Measurements from ENCODE around the gene POLE3.
"Not testable (repeated sequence)": the region's sequence is repeated elsewhere in the genome, so short reads cannot be mapped to it uniquely, and the experiment has no call there.

POLE3 gene

DNA sequence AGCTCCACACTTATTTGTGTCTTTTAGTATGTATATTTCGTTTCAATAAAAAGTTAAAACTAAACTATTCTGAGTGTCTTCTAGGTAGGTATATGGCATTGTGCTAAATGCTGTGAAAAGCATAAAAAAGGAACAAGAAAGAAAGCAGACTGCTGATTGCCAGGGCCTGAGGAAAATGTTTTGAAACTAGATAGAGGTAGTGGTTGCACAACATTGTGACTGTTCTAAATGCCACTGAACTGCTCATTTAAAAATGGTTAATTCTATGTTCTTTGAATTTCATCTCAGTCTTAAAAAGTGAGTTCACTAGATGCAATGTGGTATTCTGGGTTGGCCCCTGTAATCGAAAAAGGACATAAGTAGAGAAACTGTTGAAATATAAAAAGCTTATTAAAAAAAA lies 6.8 kb downstream of the POLE3 start:
- DNase-seq (ENCODE audit: low spot score) = no peak

DNA sequence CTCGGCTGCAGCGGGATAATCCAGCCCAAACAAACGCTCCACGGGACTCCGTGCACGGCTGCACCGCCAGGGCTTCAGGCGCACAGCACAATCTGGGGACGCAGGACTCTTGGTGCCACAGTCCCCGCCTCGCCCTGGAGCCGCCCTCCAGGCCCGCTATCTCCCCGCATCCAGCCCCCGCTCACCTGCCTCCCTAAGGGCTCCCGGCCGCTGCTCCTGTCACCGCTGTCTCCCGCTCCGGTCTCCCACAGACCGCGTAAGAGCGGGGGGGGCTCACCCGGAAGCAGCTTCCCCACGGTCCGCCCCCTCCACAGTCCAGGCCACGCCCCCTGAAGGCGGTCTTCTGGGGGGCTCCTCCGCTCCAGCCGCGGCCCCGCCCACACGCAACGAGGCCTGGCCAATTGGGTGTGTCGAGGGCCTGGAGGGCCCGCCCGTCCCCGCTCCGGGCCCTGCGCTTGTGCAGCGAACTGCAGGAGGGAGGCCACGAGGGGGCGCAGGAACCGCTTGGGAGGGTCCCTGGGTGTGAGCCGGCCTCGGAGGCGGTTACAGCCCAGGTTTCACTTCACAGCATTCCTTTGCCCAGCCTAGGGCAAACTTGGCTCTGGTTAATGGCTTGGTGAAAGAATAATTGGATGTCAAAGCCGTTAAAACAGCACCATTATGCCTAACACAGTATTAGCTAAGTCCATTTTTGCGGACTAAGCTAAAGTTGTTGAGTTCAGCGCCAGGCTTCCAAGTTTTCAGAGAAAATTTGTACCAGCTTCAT lies 9.3 kb downstream of the POLE3 start, which contains the start of gene ALAD:
ALAD (minus strand) TSS at position 258 of the 766 bp plus-strand sequence. CDS start 7,725 bp downstream, outside the sequence.
- DNase-seq (ENCODE audit: low spot score) = peak; percentile 87

DNA sequence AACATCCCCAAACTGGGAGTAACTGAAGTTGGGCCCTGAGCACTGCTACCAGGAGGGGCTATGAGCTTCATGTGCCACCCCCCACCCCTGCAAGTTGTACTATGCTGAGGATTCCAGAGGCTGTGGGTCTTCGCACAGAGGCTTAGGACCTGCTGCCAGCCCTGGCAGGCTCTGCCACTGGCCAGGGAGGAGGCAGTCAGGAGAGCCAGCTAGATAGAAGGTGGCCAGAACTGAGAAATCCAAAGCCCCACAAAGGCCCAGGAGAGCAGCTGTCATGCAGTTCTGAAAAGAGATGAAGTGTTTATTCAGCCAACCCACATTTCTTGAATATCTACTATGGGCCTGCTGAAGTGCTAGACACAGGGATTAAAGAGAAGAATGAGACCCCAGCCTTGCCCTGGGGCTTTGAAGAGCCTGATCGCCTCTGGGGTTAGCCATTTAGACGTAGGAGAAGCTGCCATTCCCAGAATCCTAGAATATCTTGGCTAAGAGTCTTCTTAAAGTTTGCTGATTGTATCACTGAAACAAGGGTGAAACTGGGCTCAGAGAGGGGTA lies 10.8 kb downstream of the POLE3 start:
- no peak for DNase-seq (ENCODE audit: low spot score)

DNA sequence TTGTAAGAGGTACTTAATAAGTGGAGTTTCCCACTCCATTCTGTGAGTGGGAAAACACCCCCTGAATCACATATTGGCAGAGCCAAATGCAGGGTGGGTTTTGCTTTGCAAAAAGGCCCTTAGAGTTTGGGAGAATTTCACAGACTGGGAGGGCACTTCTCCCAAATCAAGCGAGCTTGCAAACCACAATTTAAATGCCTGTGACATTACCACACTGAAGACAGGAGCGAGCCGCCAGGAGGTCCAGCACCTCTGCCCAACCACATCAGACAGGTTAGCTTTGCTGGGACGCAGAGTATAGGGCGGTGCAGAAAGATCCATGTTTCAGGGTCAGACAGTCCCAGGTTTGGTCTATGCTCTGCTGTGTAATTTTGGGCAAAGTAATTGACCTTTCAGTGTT lies 11.7 kb downstream of the POLE3 start:
- no peak for DNase-seq (ENCODE audit: low spot score)

DNA sequence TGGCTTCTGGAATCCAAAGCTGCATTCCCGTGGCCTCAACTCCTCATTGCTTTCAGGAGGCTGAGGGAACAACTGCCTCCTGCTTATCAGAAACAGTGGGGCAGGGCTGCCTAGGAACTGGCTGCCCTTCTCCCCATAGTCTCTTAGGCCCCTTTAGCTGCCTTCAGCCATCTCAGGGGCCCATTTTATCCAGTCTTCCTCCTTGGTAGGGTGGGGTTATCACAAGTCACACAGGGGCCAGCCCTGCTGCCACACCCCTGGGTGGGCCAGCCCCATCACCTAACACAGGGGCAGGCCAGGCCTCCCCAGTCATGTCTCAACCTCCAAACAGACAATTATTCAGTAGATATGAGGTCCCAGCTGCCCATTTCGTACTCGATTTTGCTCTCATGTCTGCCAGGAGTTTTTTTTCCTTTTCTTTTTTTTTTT lies 13.3 kb downstream of the POLE3 start:
- no peak for DNase-seq (ENCODE audit: low spot score)

DNA sequence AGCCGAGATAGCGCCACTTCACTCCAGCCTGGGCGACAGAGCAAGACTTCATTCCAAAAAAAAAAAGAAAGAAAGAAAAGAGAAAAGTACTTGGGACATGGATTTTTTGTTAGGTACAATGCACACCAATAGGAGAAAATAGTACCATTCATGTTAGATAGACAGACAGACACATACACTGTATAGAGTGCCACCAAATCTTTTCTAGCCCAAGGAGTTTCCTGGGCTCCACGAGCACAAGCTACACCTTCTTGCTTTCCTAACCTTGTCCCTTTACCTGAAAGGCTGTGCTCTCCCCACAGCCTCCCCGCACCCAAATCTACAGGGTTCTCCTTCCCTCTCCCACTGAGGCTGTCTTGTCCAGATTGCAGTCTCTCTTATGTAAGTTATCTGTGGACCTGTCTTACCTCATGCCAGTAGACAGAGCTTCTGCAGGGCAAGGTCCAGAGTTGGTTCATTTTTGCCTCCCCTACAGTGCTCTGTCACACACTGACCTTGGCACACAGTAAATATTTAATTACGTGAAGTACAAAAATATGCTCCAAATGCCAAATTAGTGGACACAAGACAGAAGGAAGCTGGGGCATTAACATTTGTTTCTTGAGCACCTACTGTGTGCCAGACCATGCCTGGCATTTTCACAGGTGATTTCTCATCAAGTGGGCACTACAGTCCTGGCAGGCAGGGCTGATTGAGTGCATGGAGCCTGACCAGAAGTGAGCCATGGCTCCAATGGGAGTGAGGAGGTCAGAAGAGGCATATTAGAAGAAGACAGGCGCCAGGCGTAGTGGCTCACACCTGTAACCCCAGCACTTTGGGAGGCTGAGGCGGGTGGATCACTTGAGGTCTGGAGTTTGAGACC lies 15.2 kb downstream of the POLE3 start:
- peak; percentile 62 for DNase-seq (ENCODE audit: low spot score)

DNA sequence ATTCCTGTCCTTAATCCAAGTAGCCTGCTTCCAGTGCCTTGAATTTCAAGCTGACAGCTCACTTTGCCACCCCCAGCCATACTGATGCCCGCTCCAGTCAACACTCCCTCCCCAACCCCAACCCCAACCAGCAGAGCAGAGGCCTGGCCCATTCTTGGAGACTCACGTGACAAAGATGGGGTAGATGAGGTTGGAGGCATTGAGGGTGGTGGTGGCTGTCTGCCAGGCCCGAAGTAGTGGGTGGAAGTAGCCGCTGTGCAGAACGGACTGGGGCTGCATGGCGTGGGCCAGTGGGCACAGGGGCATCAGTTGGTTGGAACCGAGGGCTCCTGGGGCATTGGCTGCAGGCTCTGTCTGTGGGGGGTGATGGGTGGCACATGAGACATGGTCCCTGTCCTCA lies 17.2 kb downstream of the POLE3 start:
- no peak for DNase-seq (ENCODE audit: low spot score)

DNA sequence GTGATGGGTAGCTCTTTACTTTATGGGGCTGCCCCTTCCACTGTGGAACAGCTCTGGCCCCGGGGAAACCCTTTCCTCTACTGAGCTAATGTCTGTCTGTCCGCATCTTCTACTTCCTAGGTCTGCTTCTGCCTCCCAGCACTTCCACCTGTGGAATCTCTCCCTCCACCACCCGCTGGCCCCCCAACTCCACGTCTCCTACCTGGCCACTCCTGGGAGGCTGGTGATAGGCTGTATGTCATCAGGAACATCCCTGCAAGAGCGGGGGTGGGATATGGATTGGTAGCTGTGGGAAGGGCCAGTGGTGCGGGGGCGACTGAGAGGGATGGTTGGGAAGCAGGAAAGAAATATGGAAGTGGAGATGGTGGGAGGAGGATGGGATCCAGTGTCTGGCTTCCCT lies 18.6 kb downstream of the POLE3 start:
- DNase-seq (ENCODE audit: low spot score) = no peak

DNA sequence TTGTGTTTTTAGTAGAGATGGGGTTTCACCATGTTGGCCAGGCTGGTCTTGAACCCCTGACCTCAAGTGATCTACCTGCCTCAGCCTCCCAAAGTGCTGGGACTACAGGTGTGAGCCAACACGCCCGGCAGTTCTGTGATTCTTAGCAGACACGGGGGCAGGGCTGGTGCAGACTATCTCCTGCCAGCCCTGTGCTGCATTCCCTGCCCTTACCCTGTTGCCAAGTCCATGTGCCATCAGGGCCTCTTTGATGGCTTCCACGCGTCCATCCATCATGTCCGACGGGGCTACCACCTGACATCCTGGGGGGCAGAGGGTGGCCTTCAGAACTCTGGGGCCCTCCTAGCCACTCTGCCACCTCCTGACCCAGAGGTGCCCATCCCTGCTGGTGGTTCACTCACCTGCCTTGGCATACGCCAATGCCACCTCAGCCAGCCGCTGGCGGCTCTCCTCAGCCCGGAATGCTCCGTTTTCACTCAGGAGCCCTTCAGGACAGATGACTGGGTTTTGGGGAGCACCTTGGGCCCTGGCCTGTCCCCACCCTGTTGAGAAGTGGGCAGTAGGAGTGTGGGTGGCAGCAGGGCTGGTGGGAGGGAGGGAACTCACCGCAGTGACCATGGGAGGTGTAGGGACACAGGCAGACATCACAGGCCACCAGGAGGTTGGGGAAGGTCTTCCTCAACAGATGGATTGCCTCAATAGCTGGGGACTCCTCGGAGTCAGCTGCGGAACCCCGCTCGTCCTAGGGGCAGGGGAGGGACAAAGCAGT lies 20.1 kb downstream of the POLE3 start:
- DNase-seq (ENCODE audit: low spot score) = no peak

DNA sequence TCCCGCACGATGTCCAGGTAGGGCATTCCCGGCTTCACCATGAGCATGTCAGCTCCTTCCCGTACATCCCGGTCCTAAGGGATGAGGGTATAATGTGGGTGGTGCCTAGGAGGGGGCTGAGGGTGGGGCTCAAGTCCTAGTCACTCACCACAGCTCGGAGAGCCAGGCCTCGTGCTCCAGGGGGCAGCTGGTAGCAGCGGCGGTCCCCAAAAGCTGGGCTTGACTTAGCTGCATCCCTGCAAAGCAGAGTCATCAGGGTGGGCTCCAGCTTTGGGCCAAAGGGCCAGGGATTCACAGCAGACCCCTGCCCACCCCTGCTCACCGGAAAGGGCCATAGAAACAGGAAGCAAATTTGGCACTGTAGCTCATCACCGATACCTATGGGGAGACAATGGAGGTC lies 21.0 kb downstream of the POLE3 start:
- no peak for DNase-seq (ENCODE audit: low spot score)

DNA sequence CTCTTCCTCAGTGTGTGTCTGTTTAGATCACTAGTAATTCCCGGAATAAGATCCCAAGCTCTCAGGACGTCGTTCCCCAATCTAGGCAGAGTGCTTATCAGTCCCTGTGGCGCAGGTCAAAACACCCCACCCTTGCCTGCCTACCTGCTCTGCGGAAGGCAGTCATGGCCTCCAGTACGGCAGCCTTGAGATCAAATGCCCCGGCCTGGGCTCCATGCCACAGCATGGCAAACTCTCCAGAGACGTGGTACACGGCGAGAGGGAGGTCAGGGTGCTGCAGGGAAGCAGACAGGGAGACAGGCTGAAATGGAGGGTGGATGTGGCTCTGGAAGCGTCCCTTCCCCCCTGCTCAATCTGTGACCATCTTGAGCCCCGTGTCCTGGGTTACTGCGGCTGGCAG lies 21.6 kb downstream of the POLE3 start:
- no peak for DNase-seq (ENCODE audit: low spot score)

DNA sequence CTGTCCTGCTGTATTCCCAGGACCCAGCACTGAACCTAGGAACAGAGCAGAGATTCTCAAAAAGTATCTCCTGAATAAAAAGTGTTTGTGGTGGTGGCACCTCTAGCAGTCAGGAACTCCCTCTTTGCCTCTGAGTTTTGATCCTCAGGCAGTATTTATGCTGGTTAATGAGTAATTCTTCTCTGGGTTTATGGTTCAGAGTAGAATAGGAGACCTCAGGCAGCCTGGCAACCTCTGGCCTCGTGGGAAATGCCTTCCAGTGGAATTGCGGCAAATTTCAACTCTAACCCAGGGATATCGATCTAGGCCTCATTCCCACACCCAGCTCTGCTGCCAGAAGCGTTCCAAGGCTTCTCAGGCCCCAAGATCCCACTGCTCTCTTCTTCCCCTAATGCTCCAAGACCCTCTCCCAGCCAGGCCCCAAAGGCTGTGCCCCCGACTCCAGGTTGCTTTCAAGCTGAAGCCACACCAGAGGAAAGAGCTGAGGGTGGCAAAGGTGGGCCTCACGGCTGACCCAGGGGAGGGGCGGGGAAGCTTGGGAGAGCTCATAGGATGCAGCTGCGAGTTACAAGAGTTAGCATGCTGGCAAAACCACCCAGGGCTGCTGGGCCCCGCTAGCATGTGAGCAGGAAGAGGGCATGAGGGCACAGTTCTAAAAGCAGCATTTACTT lies 22.8 kb downstream of the POLE3 start:
- peak; percentile 76 for DNase-seq (ENCODE audit: low spot score)

DNA sequence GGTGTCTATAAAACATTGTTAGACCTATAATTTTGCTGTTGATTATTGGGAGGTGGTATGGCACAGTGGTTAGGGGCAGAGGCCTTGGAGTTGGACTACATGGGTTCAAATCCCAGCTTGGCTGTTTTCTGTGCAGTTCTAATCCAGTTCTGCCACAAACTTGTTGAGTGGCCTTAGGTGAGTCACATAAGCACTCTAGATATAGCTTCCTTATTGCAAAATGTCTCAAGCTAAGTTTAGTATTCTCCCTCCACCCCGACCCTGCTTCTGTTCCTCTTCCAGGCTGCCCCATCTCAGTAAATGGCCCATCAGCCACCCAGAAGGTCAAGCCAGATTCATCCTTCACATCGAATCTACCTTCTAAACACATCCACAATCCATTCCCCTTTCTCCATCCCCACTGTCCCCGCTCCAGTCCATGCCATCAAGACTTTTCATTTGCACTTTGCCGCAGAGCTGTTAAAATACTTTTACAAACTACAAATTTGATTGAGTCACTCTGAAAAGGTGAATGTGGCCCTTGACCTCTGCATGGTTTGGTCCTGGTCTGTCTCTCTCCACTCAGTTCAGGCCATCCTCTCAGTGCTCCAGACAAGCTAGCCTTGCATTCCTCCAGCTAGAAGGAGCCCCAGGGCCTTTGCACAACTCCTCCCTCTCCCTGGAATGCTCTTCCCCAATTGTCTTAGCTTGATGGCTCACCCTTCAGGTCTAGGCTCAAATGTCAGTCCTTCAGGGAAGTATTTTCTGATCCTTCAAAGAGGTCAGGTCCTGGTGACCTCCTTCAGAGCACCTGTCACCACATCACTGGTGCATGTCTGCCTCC lies 23.7 kb downstream of the POLE3 start:
- no peak for DNase-seq (ENCODE audit: low spot score)

DNA sequence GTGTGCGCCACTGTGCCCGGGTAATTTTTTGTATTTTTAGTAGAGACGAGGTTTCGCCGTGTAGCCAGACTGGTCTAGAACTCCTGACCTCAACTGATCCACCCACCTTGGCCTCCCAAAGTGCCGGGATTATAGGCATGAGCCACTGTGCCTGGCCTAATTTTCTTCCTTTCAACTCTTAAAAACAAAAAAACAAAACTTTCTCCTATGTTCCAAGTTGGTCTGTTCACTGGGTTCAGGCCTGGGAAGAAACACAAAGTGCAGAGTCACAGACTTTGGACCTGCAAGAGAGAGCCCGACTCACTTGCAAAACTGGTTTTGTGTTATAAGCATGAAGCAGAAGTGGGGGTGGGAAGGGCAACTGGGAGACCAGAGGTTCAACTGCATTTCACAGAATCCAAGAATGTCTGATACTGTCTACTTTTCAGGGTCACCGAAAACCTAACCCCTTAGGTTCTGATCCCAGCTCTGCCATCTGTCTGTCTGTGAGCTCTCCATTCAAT lies 28.5 kb downstream of the POLE3 start:
- DNase-seq (ENCODE audit: low spot score) = no peak

DNA sequence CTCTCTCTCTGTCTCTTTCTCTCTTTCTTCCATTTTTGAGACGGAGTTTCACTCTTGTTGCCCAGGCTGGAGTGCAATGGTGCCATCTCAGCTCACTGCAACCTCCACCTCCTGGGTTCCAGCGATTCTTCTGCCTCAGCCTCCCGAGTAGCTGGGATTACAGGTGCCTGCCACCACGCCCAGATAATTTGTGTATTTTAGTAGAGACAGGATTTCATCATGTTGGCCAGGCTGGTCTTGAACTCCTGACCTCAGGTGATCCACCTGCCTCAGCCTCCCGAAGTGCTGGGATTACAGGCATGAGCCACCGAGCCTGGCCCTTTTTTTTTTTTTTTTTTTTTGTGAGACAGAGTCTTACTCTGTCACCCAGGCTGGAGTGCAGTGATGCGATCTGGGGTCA lies 29.0 kb downstream of the POLE3 start:
- not testable (repeated sequence) for DNase-seq (ENCODE audit: low spot score)

DNA sequence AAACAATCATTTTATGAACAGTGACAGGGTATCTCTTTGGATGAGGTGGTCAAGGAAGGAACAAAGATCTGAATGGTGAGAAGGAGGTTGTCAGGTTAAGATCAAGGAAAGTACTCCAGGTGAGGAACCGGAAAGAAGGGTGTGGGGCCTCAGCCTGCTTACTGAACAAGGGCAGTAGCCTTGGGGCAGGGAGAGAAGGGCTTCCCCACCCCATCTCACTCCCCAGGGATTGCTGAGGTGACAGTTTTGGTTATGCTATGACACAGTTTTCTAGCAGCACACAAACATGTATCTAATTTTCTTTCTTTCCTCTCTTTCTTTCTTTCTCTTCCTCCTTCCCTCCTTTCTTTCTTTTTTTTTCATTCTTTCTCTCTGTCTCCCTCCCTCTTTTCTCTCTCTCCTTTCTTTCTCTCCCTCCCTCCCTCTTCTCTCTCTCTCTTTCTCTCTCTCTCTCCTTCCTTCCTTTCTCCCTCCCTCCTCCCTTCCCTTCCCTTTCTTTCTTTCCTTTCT lies 29.6 kb downstream of the POLE3 start:
- no peak for DNase-seq (ENCODE audit: low spot score)

DNA sequence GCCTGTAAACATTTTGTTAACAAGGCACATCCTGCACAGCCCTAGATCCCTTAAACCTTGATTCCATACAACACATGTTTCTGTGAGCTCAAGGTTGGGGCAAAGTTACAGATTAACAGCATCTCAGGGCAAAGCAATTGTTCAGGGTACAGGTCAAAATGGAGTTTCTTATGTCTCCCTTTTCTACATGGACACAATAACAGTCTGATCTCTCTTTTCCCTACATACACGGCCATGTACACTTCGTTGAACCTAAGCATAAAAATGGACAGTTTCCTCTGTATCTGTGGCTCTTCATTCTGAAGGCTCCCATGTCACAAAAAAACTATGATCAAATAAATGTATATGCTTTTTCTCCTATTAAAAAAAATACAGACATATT lies 30.7 kb downstream of the POLE3 start:
- DNase-seq (ENCODE audit: low spot score) = not testable (repeated sequence)

DNA sequence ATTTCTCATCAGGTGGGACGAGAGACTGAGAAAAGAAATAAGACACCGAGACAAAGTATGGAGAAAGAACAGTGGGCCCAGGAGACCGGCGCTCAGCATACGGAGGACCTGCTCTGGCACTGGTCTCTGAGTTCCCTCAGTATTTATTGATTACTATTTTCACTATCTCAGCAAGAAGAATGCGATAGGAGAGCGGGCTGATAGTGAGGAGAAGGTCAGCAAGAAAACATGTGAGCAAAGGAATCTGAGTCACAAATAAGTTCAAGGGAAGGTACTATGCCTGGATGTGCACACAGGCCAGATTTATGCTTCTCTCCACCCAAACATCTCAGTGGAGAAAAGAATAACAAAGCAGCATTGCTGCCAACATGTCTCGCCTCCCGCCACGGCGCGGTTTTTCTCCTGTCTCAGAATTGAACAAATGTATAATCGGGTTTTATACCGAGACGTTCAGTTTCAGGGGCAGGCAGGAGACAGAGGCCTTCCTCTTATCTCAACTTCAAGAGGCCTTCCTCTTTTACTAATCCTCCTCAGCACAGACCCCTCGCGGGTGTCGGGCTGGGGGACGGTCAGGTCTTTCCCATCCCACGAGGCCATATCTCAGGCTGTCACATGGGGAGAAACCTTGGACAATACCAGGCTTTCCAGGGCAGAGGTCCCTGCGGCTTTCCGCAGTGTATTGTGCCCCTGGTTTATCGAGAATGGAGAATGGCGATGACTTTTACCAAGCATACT lies 31.2 kb downstream of the POLE3 start:
- not testable (repeated sequence) for DNase-seq (ENCODE audit: low spot score)
